HUES64 (cell line): ENCODE measurements around the gene HEPN1.
A peak's percentile ranks its signal among the peaks of the same experiment; 100 is the strongest.

Experiments
- H3K27ac ChIP-seq: 2 replicates; pipeline ENCODE4 v1.7.0; 2013; ENCODE audit warnings: low read depth, low read length, inconsistent platforms
- H3K27me3 ChIP-seq: 2 replicates; pipeline ENCODE4 v1.6.1; 2013; ENCODE audit warnings: mild to moderate bottlenecking, low read length; ENCODE audit not compliant: insufficient read depth
- H3K36me3 ChIP-seq: 2 replicates; pipeline ENCODE4 v1.6.1; 2013; ENCODE audit warnings: mild to moderate bottlenecking, low read length; ENCODE audit not compliant: insufficient read depth
- H3K4me1 ChIP-seq: 2 replicates; pipeline ENCODE4 v1.6.1; 2013; ENCODE audit warnings: mild to moderate bottlenecking, low read length, moderate library complexity; ENCODE audit not compliant: insufficient read depth
- H3K4me3 ChIP-seq: 2 replicates; pipeline ENCODE4 v1.5.1; 2013; ENCODE audit warnings: mild to moderate bottlenecking, low read length, moderate library complexity
- H3K9ac ChIP-seq: 2 replicates; pipeline ENCODE4 v1.6.1; 2013; ENCODE audit warnings: mild to moderate bottlenecking, low read depth, low read length
- H3K9me3 ChIP-seq: 2 replicates; pipeline ENCODE4 v1.6.1; 2013; ENCODE audit warnings: low read depth, low read length; ENCODE audit not compliant: insufficient read depth
- WGBS: fragments of 150-250, 120-280 bp; methylation state at CpG from one replicate; pipeline ENCODE4 v1.1.7; 2013; ENCODE audit warnings: missing lambda C conversion rate; 5-methylcytosine and 5-hydroxymethylcytosine counted together

The HEPN1 gene

DNA sequence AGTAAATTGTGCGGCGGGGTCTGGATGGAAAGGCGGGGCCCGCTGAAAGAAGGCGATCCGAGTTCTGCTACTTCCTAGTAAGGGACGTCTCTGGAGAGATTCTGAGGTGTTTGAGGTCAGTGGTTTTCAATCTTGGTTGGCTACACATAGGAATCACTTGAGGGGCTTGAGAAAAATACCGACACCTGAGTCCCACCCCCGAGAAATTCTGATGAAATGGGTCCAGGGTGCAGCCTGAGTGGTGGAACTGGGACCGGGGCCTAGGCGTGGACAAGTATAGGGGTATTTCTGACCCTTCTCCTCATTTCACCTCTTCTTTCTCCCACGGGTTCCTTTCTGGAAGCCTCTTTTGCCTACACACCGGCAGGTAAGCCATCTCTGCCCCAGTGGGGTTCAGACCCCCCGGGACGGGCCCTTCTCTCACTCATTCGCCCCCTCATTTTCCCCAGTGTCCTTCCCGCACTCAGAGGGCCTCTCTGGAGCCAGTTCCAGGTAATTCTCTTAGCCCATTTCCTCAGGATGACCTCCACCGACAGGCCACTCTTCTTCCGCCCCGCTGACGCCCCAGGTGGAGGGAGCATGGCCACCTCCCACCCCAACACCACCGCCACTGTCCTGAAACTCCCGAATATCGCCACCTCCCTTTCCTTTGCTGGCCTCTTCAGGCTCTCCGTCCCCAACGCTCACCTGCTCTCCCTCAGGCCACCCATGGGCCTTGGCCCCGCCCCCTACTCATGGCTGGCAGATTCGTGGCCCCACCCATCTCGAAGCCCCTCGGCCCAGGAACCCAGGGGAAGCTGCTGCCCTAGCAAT lies 42.0 kb upstream of the HEPN1 start:
- Histone ChIP-seq H3K4me3 (peak overlapping the region; percentile 79), H3K9me3 (no peaks in the 10 kb centered on the region), H3K9ac (no peak overlapping the region), H3K27me3 (peaks cover 44% of the 10 kb centered on the region), H3K36me3 (no peaks in the 10 kb centered on the region), H3K27ac (no peak overlapping the region; the same call in 1 of the 2 replicates), H3K4me1 (peaks cover 7% of the 10 kb centered on the region)
- 60% methylated on average over 30 of the region's 30 CpGs for WGBS

DNA sequence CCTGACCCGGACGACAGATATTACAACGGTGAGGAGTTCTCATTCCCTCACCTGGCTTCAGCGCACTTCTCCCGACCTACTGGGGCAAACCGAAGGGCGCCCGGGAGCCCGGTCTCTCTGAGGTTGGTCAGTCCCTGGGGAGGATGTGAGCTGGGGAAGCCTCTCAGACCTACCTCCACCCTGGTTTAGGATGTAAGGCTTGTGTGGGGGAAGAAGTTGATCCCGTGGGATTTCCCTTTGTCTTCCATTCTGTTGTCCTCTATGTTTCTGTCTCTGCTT lies 41.5 kb upstream of the HEPN1 start:
- no peaks in the 10 kb centered on the region for H3K9me3 ChIP-seq
- 89% methylated on average over 10 of the region's 10 CpGs for WGBS
- H3K36me3 ChIP-seq: no peaks in the 10 kb centered on the region
- no peak overlapping the region for H3K27ac ChIP-seq
- peaks cover 39% of the 10 kb centered on the region for H3K27me3 ChIP-seq
- H3K9ac ChIP-seq: no peak overlapping the region
- H3K4me1 ChIP-seq: peaks cover 7% of the 10 kb centered on the region
- peak overlapping the region; percentile 79 for H3K4me3 ChIP-seq

DNA sequence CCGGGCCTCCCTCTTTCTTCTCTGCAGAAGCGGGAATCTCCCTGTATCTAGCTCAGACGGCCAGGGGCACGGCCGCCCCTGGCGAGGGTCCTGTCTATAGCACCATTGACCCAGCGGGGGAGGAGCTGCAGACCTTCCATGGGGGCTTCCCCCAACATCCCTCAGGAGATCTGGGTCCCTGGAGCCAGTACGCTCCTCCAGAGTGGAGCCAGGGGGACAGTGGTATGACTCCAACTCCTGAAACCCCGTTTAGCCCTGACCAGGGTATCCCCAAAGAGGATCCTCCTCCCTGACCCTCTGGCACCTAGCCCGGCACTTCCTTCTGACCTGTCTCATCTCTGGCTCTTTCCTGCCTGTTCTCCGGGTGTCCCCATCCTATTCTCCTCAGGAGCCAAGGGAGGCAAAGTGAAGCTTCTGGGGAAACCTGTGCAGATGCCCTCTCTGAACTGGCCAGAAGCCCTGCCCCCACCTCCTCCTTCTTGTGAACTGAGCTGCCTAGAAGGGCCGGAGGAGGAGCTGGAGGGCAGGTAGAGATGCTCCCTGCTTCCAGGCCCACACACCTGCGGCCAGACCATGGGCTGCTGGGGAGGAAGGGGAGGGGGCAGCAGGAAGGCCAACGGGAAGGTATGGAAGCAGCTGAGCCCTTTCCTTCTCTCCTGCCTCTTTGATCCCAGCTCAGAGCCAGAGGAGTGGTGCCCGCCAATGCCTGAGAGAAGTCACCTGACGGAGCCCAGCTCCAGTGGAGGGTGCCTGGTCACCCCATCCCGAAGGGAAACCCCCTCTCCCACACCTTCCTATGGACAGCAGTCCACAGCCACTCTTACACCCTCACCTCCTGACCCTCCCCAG lies 40.9 kb upstream of the HEPN1 start:
- no peak overlapping the region for H3K9ac ChIP-seq
- H3K36me3 ChIP-seq: no peaks in the 10 kb centered on the region
- H3K4me3 ChIP-seq: no peak overlapping the region
- no peak overlapping the region for H3K27ac ChIP-seq
- H3K4me1 ChIP-seq: peaks cover 7% of the 10 kb centered on the region
- no peaks in the 10 kb centered on the region for H3K9me3 ChIP-seq
- WGBS: 87% methylated on average over 17 of the region's 17 CpGs
- H3K27me3 ChIP-seq: peaks cover 33% of the 10 kb centered on the region

DNA sequence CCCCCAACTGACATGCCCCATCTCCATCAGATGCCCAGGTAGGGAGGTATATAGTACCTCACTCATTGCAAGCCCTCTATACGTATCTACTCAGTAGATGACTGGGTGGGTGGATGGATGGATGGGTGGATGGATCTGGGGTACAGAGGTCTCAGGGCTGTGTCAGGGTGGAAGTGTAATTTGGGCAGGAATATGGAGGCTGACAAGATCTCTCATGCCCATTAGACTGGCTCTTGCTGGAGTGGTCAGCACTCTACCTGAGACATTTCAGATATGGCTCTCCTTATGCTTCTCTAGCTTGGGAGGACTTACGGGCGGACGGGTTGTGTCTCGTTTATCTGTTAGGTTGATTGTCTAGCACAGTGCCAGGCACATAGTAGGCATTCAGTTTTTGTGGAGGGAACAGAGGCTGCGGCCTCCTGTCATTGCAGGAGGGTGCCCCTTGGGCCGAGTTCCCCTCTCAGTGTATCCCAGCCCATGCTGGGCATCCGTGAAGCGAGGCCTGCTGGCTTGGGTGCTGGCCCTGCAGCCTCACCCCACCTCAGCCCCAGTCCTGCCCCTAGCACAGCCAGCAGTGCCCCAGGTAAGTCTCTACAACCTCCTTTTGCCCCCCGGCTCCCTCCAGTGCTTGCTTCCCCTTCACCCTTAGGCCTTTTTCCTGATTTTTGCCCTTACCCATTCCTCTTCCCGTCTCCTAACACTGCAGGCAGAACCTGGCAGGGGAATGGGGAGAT lies 40.1 kb upstream of the HEPN1 start:
- H3K27ac ChIP-seq: no peak overlapping the region
- peaks cover 25% of the 10 kb centered on the region for H3K27me3 ChIP-seq
- H3K9ac ChIP-seq: no peak overlapping the region
- H3K4me1 ChIP-seq: peaks cover 7% of the 10 kb centered on the region
- no peaks in the 10 kb centered on the region for H3K9me3 ChIP-seq
- H3K36me3 ChIP-seq: no peaks in the 10 kb centered on the region
- no peak overlapping the region for H3K4me3 ChIP-seq
- 93% methylated on average over 11 of the region's 11 CpGs for WGBS

DNA sequence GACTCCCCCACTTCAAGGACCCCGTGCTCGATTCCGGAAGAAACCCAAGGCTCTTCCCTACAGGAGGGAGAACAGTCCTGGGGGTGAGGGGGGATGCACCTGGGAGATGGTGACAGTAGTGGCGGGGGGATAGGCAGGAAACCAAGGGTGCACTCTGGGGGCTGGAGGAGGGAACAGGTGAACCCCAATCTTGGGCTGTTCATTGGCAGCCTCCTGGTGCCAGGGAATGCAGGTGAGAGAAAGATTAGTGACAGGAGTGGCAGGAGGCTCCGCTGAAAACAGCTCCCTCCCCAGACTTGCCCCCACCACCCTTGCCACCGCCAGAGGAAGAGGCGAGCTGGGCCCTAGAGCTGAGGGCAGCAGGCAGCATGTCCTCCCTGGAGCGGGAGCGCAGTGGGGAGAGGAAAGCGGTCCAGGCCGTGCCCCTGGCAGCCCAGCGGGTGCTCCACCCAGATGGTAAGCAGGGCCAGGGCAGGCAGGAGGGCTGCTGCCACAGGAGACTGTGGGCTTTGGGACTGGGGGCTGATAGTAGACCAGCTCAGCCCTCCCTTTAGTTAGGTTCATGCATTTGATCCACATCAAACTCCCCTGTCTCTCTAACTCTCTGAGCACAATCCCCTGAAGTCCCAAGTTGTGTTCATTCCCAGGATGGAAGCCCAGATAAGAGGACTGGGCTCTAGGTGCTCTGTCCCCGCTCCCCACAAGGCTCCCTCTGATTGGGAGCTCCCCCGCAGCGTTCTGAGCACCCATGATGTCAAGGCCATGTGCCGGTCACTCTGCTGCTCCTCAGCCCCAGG lies 39.4 kb upstream of the HEPN1 start:
- Histone ChIP-seq H3K4me3 (no peak overlapping the region), H3K27ac (no peak overlapping the region), H3K36me3 (no peaks in the 10 kb centered on the region), H3K9ac (no peak overlapping the region), H3K9me3 (no peaks in the 10 kb centered on the region), H3K27me3 (peaks cover 17% of the 10 kb centered on the region), H3K4me1 (peaks cover 7% of the 10 kb centered on the region)
- WGBS: 97% methylated on average over 16 of the region's 16 CpGs

DNA sequence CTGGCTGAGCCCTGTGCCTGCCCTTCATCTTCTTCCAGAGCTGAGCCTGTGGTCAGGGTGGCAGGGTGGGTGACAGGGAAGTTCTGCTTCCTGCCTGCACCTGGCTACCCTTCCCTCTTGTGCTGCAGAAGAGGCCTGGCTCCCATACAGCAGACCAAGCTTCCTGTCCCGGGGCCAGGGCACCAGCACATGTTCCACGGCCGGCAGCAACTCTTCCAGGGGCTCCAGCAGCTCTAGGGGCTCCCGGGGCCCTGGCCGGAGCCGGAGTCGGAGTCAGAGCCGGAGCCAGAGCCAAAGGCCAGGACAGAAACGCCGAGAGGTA lies 38.8 kb upstream of the HEPN1 start:
- Histone ChIP-seq H3K4me3 (no peak overlapping the region), H3K9ac (no peak overlapping the region), H3K27me3 (peaks cover 12% of the 10 kb centered on the region)

DNA sequence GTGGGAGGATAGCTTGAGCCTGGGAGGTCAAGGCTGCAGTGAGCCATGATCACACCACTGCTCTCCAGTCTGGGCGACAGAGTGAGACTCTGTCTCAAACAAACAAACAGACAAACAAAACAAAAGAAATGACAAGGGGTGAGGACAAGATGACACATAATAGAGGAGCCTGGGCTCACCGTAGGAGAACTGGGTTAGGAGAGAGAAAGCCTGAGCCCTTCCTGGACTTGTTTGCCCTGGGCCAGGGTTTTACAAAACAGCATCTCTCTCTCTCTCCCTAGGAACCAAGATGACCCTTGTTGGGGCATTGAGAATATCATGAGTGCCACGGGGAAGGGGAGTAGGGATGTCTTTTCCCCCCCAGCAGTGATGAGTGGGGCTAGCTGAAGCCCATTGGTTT lies 38.1 kb upstream of the HEPN1 start:
- WGBS: 72% methylated on average over 2 of the region's 3 CpGs
- Histone ChIP-seq H3K27ac (no peak overlapping the region), H3K36me3 (no peaks in the 10 kb centered on the region), H3K4me3 (no peak overlapping the region), H3K9me3 (no peaks in the 10 kb centered on the region), H3K9ac (no peak overlapping the region), H3K4me1 (peaks cover 7% of the 10 kb centered on the region), H3K27me3 (peaks cover 5% of the 10 kb centered on the region)

More for the DNA sequence above, 38.8 kb upstream of the HEPN1 start:
- Histone ChIP-seq H3K9me3 (no peaks in the 10 kb centered on the region), H3K36me3 (no peaks in the 10 kb centered on the region), H3K4me1 (peaks cover 7% of the 10 kb centered on the region), H3K27ac (no peak overlapping the region)
- 90% methylated on average over 10 of the region's 10 CpGs for WGBS

DNA sequence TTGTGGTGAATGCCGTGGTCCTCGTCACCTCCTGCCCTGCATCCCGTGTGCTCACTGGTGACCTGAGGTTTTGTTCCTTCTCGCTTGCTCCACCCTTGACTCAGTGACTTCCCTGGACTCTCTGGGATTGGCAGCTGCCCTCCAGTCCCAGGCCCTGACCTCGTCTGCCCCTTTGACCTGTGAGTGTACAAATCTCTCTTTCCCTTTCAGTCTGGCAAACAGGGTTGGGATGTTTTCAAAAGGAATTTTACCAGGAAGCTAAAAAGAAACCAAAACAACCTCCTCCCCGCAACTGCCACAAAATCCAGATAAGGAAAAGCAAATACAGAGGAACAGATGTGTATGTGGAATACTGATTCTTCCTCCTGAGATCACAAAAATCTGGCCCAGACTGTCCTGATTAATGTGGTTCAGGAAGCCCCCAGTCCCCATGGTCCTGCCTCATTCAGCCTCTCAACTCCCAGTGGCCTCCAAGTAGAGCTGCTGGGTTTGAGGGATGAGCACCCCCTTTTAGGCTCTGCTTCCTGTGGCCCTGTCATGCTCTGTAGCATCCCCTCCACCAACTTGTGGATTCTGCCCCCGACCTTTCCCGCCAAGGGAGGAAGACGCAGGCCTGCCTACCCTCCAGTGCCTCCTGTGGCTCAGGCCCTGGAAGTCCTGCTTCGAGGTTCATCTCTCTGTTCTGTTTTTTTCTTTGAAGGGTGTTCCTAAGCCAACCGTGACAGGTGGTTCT lies 36.5 kb upstream of the HEPN1 start:
- H3K9ac ChIP-seq: no peak overlapping the region
- H3K36me3 ChIP-seq: no peaks in the 10 kb centered on the region
- H3K9me3 ChIP-seq: no peaks in the 10 kb centered on the region
- no peak overlapping the region for H3K27ac ChIP-seq
- peaks cover 2% of the 10 kb centered on the region for H3K4me1 ChIP-seq
- WGBS: 82% methylated on average over 10 of the region's 11 CpGs
- no peak overlapping the region for H3K4me3 ChIP-seq
- peaks cover 2% of the 10 kb centered on the region; the same call in 1 of the 2 replicates for H3K27me3 ChIP-seq

DNA sequence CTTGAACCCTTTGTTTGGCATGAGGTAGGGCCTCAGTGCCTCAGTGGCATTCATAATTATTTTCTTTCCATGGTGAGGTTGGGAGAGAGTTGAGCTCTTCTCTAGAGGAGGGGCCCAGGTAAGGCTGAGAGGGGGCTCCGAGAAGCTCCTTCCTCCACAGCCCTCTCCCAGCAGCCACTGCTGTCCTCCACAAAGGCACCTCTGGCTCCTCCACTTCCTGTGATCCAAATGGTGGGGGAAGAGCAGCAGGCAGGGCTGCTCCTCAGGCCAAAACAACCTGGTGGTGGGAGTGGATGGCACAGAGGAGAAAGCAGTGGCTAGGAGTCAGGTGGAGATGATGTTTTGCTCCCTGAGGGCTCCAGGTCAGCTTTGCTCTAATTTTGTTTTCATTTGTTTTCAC lies 34.7 kb upstream of the HEPN1 start:
- Histone ChIP-seq H3K9me3 (no peaks in the 10 kb centered on the region), H3K4me3 (no peak overlapping the region), H3K9ac (no peak overlapping the region), H3K27ac (no peak overlapping the region), H3K36me3 (no peaks in the 10 kb centered on the region), H3K4me1 (no peaks in the 10 kb centered on the region), H3K27me3 (0 out of 2 replicates have a peak, but pooled peaks cover 3% of the 10 kb centered on the region)
- 100% methylated on average over 1 of the region's 1 CpG for whole genome bisulfite sequencing

DNA sequence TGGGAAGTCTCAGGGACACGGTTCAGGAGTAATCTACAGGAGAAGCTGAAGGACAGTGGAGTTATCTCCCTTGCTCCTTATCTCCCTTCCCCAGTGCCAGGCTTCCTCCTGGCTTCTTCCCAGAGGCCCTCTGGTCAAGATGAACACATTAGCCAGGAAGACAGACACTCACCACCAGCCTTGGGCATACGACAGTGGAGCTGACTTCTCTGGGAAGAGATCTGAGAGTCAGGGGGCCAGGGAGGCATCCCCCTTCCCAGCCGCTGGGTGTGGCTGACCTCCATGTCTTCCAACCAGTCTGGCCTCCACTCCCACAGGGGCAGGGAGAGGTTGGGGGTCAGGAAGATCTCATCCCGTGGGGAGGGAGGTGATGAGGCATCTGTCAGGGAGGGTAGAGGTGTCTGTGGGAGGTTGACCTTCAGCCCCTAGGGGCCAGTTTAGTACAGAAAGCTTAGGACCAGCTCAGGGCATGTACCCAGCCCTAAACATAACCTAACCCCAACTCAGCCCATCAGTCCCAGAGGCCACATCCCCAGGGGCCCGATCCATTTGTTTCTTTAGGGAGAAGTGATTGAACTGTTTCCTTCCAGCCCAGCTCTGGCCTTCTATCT lies 34.1 kb upstream of the HEPN1 start:
- H3K27me3 ChIP-seq: peaks cover 7% of the 10 kb centered on the region; the same call in 1 of the 2 replicates
- no peak overlapping the region for H3K9ac ChIP-seq
- no peak overlapping the region for H3K4me3 ChIP-seq
- H3K4me1 ChIP-seq: no peaks in the 10 kb centered on the region
- no peak overlapping the region for H3K27ac ChIP-seq
- WGBS: 75% methylated on average over 5 of the region's 5 CpGs
- no peaks in the 10 kb centered on the region for H3K9me3 ChIP-seq
- no peaks in the 10 kb centered on the region for H3K36me3 ChIP-seq
